OCI-LY3 (cell line): ENCODE measurements around the gene ZNF559.
"Not testable (repeated sequence)": the region's sequence is repeated elsewhere in the genome, so short reads cannot be mapped to it uniquely, and the experiment has no call there.

ENCODE experiments used
- H2AFZ ChIP-seq: fragments of 200-600, 300-600 bp; shearing (Covaris generic); 2 replicates; pipeline ENCODE4 v1.6.0; 2014; ENCODE audit warnings: antibody characterized with exemption, low read depth, low read length
- H3K27ac ChIP-seq: fragments of 200-600, 300-600 bp; sonication (generic); 2 replicates; pipeline ENCODE4 v1.5.1; 2014; ENCODE audit warnings: mild to moderate bottlenecking, low read length, moderate library complexity, mixed read lengths
- H3K27me3 ChIP-seq: fragments of 200-600, 300-600 bp; sonication (generic); 2 replicates; pipeline ENCODE4 v1.6.1; 2014; ENCODE audit warnings: low read depth, low read length, mixed read lengths
- H3K36me3 ChIP-seq: fragments of 200-600, 300-600 bp; sonication (generic); replicated peaks from 2 replicates; pipeline ENCODE3; 2014; ENCODE audit warnings: low read depth, low read length, mixed read lengths
- H3K4me1 ChIP-seq: fragments of 300-600, 200-600 bp; sonication (generic); 2 replicates; pipeline ENCODE4 v1.6.1; 2014; ENCODE audit warnings: low read length, mixed read lengths
- H3K4me2 ChIP-seq: fragments of 200-600, 300-600 bp; sonication (generic); 2 replicates; pipeline ENCODE4 v1.6.1; 2014; ENCODE audit warnings: low read length, mixed read lengths
- H3K4me3 ChIP-seq: fragments of 300-600, 200-600 bp; sonication (generic); 2 replicates; pipeline ENCODE4 v1.5.1; 2014; ENCODE audit warnings: antibody characterized with exemption, mild to moderate bottlenecking, low read length, moderate library complexity
- H3K79me2 ChIP-seq: fragments of 300-600, 200-600 bp; shearing (Covaris generic); 2 replicates; pipeline ENCODE4 v1.6.1; 2014; ENCODE audit warnings: mild to moderate bottlenecking, low read length, mixed read lengths
- H3K9ac ChIP-seq: fragments of 300-600, 200-600 bp; shearing (Covaris generic); 2 replicates; pipeline ENCODE4 v1.6.0; 2014; ENCODE audit warnings: mild to moderate bottlenecking, low read length, moderate library complexity
- H3K9me3 ChIP-seq: fragments of 200-600, 300-600 bp; shearing (Covaris generic); 2 replicates; pipeline ENCODE4 v1.6.1; 2014; ENCODE audit warnings: low read length, mixed read lengths; ENCODE audit not compliant: insufficient read depth
- H4K20me1 ChIP-seq: fragments of 200-600, 300-600 bp; sonication (generic); 2 replicates; pipeline ENCODE4 v1.6.1; 2016; ENCODE audit warnings: low read length, mixed read lengths; ENCODE audit not compliant: insufficient read depth
- CTCF ChIP-seq: fragments of 200-600, 300-600 bp; sonication (generic); IDR thresholded peaks from 2 replicates; pipeline ENCODE4 v1.5.1; 2014; ENCODE audit warnings: antibody characterized with exemption, low read length, low read depth
- EZH2phosphoT487 ChIP-seq: fragments of 200-600 bp; shearing (Covaris generic); IDR thresholded peaks from 2 replicates; pipeline ENCODE4 v1.6.1; 2018; ENCODE audit warnings: antibody characterized with exemption, mixed run types, low read depth

The ZNF559 gene

GRCh38 chr19:9309974-9310446, 14.0 kb upstream of the ZNF559 start:
- Histone ChIP-seq H2AFZ (peak overlapping the region; percentile 94), H3K4me3 (peak overlapping the region; percentile 83), H3K9me3 (peaks cover 9% of the 10 kb centered on the region; the same call in 1 of the 2 replicates), H3K4me2 (peak overlapping the region; percentile 51), H3K4me1 (peaks cover 10% of the 10 kb centered on the region), H4K20me1 (no peaks in the 10 kb centered on the region), H3K27ac (peak overlapping the region; percentile 74), H3K27me3 (no peaks in the 10 kb centered on the region), H3K36me3 (peaks cover 5% of the 10 kb centered on the region), H3K79me2 (peaks cover 6% of the 10 kb centered on the region; the same call in 1 of the 2 replicates), H3K9ac (peak overlapping the region; percentile 75)
- TF ChIP-seq CTCF: no peak
- TF ChIP-seq EZH2phosphoT487: no peak

- Histone ChIP-seq H3K36me3 (no peaks in the 10 kb centered on the region), H3K27me3 (no peaks in the 10 kb centered on the region), H3K4me2 (no peak overlapping the region), H3K9me3 (peaks cover 9% of the 10 kb centered on the region; the same call in 1 of the 2 replicates), H4K20me1 (no peaks in the 10 kb centered on the region), H3K27ac (no peak overlapping the region), H2AFZ (no peak overlapping the region), H3K9ac (no peak overlapping the region), H3K4me3 (no peak overlapping the region), H3K4me1 (peaks cover 5% of the 10 kb centered on the region), H3K79me2 (peaks cover under 1% of the 10 kb centered on the region; the same call in 1 of the 2 replicates)
- no peak for TF ChIP-seq CTCF
- no peak for TF ChIP-seq EZH2phosphoT487
Measured at GRCh38 chr19:9313756-9314155, 10.2 kb upstream of the ZNF559 start.

GRCh38 chr19:9321338-9321737, 2.6 kb upstream of the ZNF559 start:
- H3K4me1 ChIP-seq: peaks cover 8% of the 10 kb centered on the region; the same call in 1 of the 2 replicates
- H3K27me3 ChIP-seq: no peaks in the 10 kb centered on the region
- peaks cover 16% of the 10 kb centered on the region for H3K36me3 ChIP-seq
- H4K20me1 ChIP-seq: no peaks in the 10 kb centered on the region
- no peak overlapping the region for H3K27ac ChIP-seq
- TF ChIP-seq CTCF (no peak), EZH2phosphoT487 (no peak)
- peaks cover 14% of the 10 kb centered on the region; the same call in 1 of the 2 replicates for H3K9me3 ChIP-seq
- H3K4me2 ChIP-seq: no peak overlapping the region
- no peak overlapping the region for H3K4me3 ChIP-seq
- H3K9ac ChIP-seq: no peak overlapping the region
- H3K79me2 ChIP-seq: peaks cover 11% of the 10 kb centered on the region
- no peak overlapping the region for H2AFZ ChIP-seq

GRCh38 chr19:9321756-9322155, 2.2 kb upstream of the ZNF559 start:
- not testable (repeated sequence) for H3K4me3 ChIP-seq, H2AFZ ChIP-seq, H3K4me1 ChIP-seq, H3K9ac ChIP-seq, H3K27me3 ChIP-seq, H4K20me1 ChIP-seq, H3K27ac ChIP-seq, H3K4me2 ChIP-seq
- Histone ChIP-seq H3K36me3 (peaks cover 18% of the 10 kb centered on the region), H3K79me2 (peaks cover 11% of the 10 kb centered on the region), H3K9me3 (peaks cover 14% of the 10 kb centered on the region; the same call in 1 of the 2 replicates)

- peaks cover 21% of the 10 kb centered on the region for H3K36me3 ChIP-seq
- H3K4me3 ChIP-seq, H3K4me1 ChIP-seq, H3K4me2 ChIP-seq, H3K9ac ChIP-seq, H3K27me3 ChIP-seq, H2AFZ ChIP-seq, H3K27ac ChIP-seq, H4K20me1 ChIP-seq: not testable (repeated sequence)
- peaks cover 14% of the 10 kb centered on the region; the same call in 1 of the 2 replicates for H3K9me3 ChIP-seq
- H3K79me2 ChIP-seq: peaks cover 11% of the 10 kb centered on the region
Measured at GRCh38 chr19:9322201-9322600, 1.8 kb upstream of the ZNF559 start.
